DOHH2 (cell line): ENCODE data around the gene TM4SF4.

Experiments used
- H3F3A ChIP-seq: fragments of 200-600 bp; sonication (generic), shearing (Covaris generic); 2 replicates; pipeline ENCODE4 v1.6.0; 2016; ENCODE audit warnings: antibody characterized with exemption, mild to moderate bottlenecking; ENCODE audit not compliant: control insufficient read depth, insufficient read depth
- H3K27ac ChIP-seq: fragments of 200-600 bp; sonication (generic); 2 replicates; pipeline ENCODE4 v1.5.1; 2014; ENCODE audit warnings: low read depth, mild to moderate bottlenecking, low read length, moderate library complexity
- H3K27me3 ChIP-seq: fragments of 200-600 bp; sonication (generic); 2 replicates; pipeline ENCODE4 v1.6.1; 2014; ENCODE audit warnings: mild to moderate bottlenecking, low read length, mixed read lengths; ENCODE audit not compliant: control insufficient read depth
- H3K36me3 ChIP-seq: fragments of 200-600 bp; sonication (generic); 2 replicates; pipeline ENCODE4 v1.6.1; 2014; ENCODE audit warnings: mild to moderate bottlenecking, low read length, moderate library complexity, mixed read lengths; ENCODE audit not compliant: control insufficient read depth
- H3K4me1 ChIP-seq: fragments of 200-600 bp; sonication (generic); 2 replicates; pipeline ENCODE4 v1.6.1; 2014; ENCODE audit warnings: mild to moderate bottlenecking, low read length, mixed read lengths; ENCODE audit not compliant: control insufficient read depth
- H3K4me2 ChIP-seq: fragments of 200-600 bp; sonication (generic); 2 replicates; pipeline ENCODE4 v1.6.0; 2014; ENCODE audit warnings: mild to moderate bottlenecking, low read length, moderate library complexity
- H3K4me3 ChIP-seq: fragments of 200-600 bp; sonication (generic); 2 replicates; pipeline ENCODE4 v1.5.1; 2014; ENCODE audit warnings: mild to moderate bottlenecking, low read length, mixed read lengths
- H3K79me2 ChIP-seq: fragments of 200-600 bp; sonication (generic); 2 replicates; pipeline ENCODE4 v1.6.1; 2014; ENCODE audit warnings: mild to moderate bottlenecking, low read length, mixed read lengths; ENCODE audit not compliant: control insufficient read depth
- H3K9me2 ChIP-seq: fragments of 200-600 bp; sonication (generic); replicated peaks from 2 replicates; pipeline ENCODE4 v1.6.1; 2014; ENCODE audit warnings: mild to moderate bottlenecking, low read length, mixed read lengths; ENCODE audit not compliant: control insufficient read depth
- H3K9me3 ChIP-seq: fragments of 200-600 bp; sonication (generic); 2 replicates; pipeline ENCODE4 v1.6.1; 2014; ENCODE audit warnings: antibody characterized with exemption, low read length, mixed read lengths; ENCODE audit not compliant: control insufficient read depth, insufficient read depth
- H4K20me1 ChIP-seq: fragments of 200-600 bp; sonication (generic); 2 replicates; pipeline ENCODE4 v1.6.0; 2014; ENCODE audit warnings: low read depth, mild to moderate bottlenecking, antibody characterized with exemption, low read length, moderate library complexity; ENCODE audit not compliant: control insufficient read depth, insufficient read depth
- CTCF ChIP-seq: fragments of 200-600 bp; sonication (generic); IDR thresholded peaks from one replicate; pipeline ENCODE4 v1.5.1; 2014; ENCODE audit warnings: antibody characterized with exemption, mild to moderate bottlenecking, low read depth, low read length; ENCODE audit not compliant: poor library complexity, severe bottlenecking
- EZH2phosphoT487 ChIP-seq: fragments of 200-600 bp; sonication (generic); IDR thresholded peaks from 2 replicates; pipeline ENCODE4 v1.6.1; 2017; ENCODE audit warnings: borderline replicate concordance, mild to moderate bottlenecking, antibody characterized with exemption, low read length, moderate library complexity, mixed read lengths

Gene TM4SF4

DNA sequence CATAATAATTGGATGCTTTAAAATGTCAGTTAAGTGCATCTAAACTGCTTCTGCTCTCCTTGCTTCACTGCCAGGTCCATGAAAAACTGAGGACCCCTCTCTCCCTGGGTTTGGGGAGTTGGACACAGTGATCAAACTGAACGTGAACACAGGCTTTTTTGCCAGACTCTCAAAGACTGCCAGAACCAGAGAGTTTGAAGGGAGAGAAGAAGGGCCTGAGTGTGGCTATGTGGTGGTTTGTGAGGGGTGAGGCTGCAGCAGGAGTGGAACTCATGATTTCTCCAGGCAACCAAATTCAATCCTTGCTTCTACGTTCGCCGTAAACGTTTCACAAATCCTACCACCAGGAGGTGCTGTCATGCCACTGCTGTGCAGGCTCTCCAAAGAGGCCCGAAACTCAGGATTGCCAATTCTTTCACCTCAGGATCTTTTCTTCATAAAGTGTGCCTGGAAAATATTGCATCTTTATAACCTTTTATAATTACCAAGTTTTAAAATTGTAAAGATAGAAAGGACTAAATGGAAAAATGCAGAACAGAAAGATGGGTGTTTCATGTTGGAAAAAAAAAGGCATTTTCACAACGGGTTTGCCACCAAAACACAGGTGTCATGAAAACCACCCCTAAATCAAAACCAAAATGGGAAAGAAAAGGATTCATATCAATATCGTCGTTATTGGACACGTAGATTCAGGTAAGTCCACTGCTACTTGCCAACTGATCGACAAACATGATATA lies 19.7 kb downstream of the TM4SF4 start:
- H3K36me3 ChIP-seq, result no peaks in the 10 kb centered on the region
- no peaks in the 10 kb centered on the region for H3K4me1 ChIP-seq
- TF ChIP-seq EZH2phosphoT487, result no peak
- TF ChIP-seq CTCF, result peak; percentile 76
- H3K27me3 ChIP-seq, result peaks cover 2% of the 10 kb centered on the region; the same call in 1 of the 2 replicates
- no peak overlapping the region for H3K4me3 ChIP-seq
- no peaks in the 10 kb centered on the region for H3K9me3 ChIP-seq
- H3F3A ChIP-seq, result no peaks in the 10 kb centered on the region
- no peaks in the 10 kb centered on the region for H3K9me2 ChIP-seq
- no peak overlapping the region for H3K4me2 ChIP-seq
- no peaks in the 10 kb centered on the region for H4K20me1 ChIP-seq
- H3K79me2 ChIP-seq, result no peaks in the 10 kb centered on the region
- no peak overlapping the region for H3K27ac ChIP-seq

DNA sequence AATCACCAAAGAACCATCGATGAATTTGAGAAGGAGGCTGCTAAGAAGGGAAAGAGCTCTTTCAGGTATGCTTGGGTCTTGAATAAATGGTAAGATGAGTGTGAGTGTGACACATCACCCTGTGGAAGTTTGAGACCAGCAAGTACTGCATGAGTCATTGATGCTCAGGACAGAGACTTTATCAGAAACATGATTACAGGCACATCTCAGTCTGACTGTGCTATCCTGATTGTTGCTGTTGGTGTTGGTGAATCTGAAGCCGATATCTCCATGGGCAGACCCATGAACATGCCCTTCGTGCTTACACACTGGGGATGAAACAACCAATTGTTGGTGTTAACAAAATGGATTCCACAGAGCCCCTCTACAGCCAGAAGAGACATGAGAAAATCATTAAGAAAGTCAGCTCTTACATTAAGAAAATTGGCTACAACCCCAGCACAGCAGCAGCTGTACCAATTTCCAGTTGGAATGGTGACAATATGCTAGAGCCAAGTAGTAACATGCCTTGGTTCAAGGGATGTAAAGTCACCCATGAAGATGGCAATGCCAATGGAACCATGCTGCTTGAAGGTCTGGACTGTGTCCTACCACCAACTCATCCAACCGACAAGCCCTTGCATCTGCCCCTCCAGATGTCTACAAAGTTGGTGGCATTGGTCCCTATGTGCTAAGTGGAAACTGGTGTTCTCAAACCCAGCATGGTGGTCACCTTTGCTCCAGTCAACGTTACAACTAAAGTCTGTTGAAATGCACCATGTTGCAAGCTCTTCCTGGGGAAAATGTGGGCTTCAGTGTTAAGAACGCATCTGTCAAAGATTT lies 20.5 kb downstream of the TM4SF4 start:
- TF ChIP-seq CTCF, result no peak
- no peak for TF ChIP-seq EZH2phosphoT487
- 0 out of 2 replicates have a peak, but pooled peaks cover 2% of the 10 kb centered on the region for H3K27me3 ChIP-seq
- H3K79me2 ChIP-seq, result no peaks in the 10 kb centered on the region
- no peak overlapping the region for H3K4me3 ChIP-seq
- no peaks in the 10 kb centered on the region for H3K4me1 ChIP-seq
- H4K20me1 ChIP-seq, result no peaks in the 10 kb centered on the region
- H3F3A ChIP-seq, result no peaks in the 10 kb centered on the region
- H3K36me3 ChIP-seq, result no peaks in the 10 kb centered on the region
- no peaks in the 10 kb centered on the region for H3K9me3 ChIP-seq
- no peak overlapping the region for H3K4me2 ChIP-seq
- no peak overlapping the region for H3K27ac ChIP-seq
- no peaks in the 10 kb centered on the region for H3K9me2 ChIP-seq

DNA sequence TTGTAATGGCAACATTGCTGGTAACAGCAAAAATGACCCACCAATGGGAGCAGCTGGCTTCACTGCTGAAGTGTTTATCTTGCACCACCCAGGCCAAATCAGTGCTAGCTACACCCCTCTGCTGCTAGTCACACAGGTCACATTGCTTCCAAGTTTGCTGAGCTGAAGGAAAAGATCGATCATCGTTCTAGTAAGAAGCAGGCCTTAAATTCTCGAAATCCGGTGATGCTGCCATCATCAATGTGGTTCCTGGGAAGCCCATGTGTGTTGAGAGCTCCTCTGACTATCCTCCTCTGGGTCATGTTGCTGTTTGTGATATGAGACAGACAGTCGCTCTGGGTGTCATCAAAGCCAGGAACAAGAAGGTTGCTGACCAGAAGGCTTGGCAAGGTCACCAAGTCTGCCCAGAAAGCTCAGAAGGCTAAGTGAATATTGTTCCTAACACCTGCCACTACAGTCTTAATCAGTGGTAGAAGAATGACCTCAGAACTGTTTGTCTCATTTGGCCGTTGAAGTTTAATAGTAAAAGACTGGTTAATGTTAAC lies 21.2 kb downstream of the TM4SF4 start:
- TF ChIP-seq EZH2phosphoT487, result no peak
- TF ChIP-seq CTCF, result no peak
- Histone ChIP-seq H3K36me3 (no peaks in the 10 kb centered on the region), H3K4me2 (no peak overlapping the region), H3K4me1 (no peaks in the 10 kb centered on the region), H3K27ac (no peak overlapping the region), H3K4me3 (no peak overlapping the region), H3K9me2 (no peaks in the 10 kb centered on the region), H3K79me2 (no peaks in the 10 kb centered on the region), H4K20me1 (no peaks in the 10 kb centered on the region), H3K9me3 (no peaks in the 10 kb centered on the region), H3K27me3 (0 out of 2 replicates have a peak, but pooled peaks cover 2% of the 10 kb centered on the region), H3F3A (no peaks in the 10 kb centered on the region)
